GM18526 (cell line): ENCODE results near the gene AK5.

Experiments used
- POLR2A ChIP-seq: IDR thresholded peaks from 3 replicates; pipeline ENCODE4 v1.6.1; 2011; ENCODE audit not compliant: insufficient read length; ENCODE audit errors: extremely low read depth

The AK5 gene

GRCh38 chr1:77514921-77515776, 233.3 kb downstream of the AK5 start:
- TF ChIP-seq POLR2A: no peak

DNA sequence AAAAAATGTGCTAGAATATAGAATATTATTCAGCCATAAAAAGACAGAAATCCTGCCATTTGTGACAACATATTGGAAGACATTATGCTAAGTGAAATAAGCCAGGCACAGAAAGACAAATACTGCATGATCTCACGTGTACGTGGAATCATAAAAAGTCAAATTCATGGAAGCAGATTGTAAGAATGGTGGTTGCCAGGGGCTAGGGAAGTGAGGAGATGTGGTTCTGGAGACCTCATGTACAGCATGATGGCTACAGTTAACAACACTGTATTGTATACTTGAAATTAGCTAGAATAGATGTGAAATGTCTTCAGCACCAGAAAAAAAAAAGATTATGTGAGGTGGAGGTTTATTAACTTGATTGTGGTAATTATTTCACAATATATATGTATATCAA, 234.3 kb downstream of the AK5 start:
- TF ChIP-seq POLR2A: no peak

DNA sequence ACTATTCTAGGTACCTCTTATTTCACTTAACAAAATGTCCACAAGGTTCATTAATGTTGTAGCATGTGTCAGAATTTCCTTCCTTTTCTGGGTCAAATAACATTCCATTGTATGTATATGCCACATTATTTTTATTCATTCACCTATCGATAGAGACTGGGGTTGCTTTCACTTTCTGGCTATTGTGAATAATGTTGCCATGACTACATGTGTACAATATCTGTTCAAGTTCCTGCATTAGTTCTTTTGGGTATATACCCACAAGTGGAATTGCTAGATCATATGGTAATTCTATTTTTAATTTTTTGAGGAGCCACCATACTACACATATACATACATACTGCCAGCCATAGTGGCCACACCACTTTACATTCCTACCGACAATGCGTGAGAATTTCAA, 242.2 kb downstream of the AK5 start:
- no peak for TF ChIP-seq POLR2A

GRCh38 chr1:77532641-77533040, 250.8 kb downstream of the AK5 start:
- no peak for TF ChIP-seq POLR2A

GRCh38 chr1:77533660-77534305, 252.0 kb downstream of the AK5 start:
- no peak for TF ChIP-seq POLR2A

DNA sequence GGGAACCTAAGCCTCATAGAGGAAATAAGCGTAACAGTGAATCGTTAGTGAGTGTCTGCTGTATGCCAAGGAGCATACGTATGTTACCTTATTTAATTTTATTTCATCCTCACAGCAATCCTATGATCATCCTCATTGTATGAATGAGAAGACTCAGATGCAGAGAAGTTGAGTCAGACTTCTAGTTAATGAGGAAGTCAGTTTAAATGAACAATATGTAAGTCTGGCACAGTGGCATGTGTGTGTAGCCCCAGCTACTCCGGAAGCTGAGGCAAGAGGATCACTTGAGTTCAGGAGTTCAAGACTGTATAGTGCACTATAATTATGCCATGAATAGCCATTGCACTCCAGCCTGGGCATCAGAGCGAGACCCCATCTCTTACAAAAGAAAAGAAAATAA, 252.6 kb downstream of the AK5 start:
- no peak for TF ChIP-seq POLR2A

DNA sequence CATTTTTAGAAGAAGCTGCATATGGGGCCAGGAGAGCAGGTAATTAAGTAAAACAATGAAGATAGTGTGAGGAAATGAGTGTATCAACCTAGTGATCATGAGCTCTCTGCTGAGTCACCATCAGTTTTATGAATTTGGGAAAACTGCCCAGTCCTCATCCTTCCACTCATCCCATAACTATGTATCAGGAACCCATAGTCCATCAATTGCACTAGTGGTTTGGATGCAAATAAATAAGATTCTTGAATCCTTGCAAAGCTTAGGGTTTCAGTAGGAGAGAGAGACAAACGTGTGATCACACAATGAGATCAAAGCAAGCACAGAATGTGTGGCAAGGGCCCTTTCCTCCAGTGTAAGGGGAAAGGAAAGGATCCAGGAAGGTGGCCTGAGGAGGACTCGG, 255.0 kb downstream of the AK5 start:
- no peak for TF ChIP-seq POLR2A

- TF ChIP-seq POLR2A: no peak
These were observed 257.2 kb downstream of the AK5 start for GRCh38 chr1:77538956-77539518.

DNA sequence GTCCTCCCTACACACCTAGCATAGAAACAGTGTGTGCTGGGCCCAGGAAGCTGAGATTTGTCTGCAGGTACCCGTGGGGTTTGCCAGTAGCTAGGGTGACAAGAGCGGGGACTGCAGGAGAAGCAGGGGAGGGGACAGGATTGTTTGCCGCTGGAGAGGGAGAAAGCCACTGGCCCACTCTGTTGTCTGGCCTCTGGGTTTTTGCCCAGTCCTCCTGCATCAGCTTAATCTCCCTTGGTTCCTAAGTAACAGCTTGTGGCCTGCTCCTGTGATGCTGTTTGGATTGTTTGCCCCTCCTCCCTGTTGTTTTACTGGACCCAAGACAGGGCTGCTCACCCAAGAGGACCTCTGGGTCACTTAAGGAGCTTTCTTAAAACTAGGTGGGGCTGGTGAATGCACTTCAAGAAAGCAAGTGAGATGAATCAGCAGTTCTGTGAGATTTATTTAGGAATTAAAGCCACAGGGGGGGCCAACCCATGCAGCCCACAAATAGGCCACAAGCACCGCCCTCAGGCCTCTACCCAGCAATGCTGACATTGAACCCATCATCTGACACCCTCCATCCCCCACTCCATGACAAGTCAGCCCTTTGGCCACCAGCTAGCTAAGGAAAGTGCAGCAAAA, 257.8 kb downstream of the AK5 start:
- TF ChIP-seq POLR2A: no peak

- no peak for TF ChIP-seq POLR2A
These were observed 258.8 kb downstream of the AK5 start for GRCh38 chr1:77540501-77541161.

DNA sequence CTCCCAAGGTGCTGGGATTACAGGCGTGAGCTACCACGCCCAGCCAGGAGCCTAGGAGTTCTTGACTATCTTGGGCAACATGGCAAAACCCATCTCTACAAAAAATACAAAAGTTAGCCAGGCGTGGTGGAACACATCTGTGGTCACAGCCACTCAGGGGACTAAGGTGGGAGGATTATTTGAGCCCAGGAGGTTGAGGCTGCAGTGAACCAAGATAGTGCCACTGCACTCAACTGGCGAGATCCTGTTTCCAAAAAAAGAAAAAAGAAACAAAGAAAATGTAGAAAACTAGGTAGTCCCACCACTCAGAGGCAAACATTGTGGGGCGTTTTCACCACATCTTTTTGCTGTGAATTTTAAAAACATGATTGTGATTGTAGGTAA, 259.3 kb downstream of the AK5 start:
- no peak for TF ChIP-seq POLR2A

DNA sequence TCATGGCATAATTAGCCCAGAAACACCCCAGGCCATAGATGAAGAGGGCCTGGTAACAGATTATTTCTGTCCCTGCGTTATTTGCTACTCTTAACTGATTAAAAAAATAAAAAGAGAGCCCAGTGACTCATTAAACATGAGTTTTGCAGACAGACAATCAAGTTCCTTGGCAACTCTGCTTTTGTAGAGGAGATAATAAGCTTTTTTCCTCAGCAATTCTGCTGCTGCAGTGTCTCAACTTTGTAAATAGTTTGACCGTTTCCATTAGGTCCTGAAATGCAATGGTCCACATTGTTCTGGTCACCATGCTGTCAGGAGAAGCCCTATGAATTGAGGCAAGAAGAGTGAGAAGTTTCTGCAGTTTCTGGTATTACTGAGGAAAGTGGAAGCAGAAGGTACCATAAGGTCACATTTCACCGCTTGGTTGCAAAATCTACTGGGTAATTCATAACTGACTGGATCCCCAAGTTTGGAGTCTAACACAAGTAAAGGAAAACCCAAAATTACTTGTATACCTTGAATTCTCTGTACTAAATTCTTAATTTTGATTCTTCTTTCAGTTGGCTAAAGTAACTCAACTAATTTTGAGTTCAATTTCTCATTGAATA, 261.1 kb downstream of the AK5 start:
- TF ChIP-seq POLR2A: no peak

DNA sequence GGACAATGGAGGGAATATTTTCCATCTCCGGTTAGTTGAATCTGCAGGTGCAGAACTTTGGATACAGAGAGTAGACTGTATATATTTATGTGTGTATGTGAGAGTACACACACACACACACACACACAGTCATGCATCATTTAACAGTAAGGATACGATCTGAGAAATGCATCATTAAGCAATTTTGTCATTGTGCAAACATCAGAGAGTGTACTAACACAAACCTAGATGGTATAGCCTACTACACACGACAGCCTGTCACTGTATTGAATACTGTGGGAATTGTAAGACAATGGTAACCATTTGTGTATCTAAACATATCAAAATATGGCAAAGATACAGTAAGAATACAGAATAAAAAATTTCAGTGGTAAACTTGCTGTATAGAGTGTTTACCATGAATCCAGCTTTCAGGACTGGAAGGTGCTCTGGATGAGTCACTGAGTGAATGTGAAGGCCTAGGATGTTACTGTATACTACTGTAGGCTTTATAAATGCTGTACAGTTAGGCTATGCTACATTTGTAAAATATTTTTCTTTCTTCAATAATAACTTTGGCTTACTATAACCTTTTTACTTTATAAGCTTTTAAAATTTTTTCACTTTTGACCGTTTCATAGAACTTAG, 262.1 kb downstream of the AK5 start:
- TF ChIP-seq POLR2A: no peak

GRCh38 chr1:77544845-77545244, 263.0 kb downstream of the AK5 start:
- no peak for TF ChIP-seq POLR2A
